Peyer's patch (tissue), 4 donors: Measurements from ENCODE around the gene PIK3R3.

ENCODE experiments used
- CTCF ChIP-seq, 6 experiments: fragments of 450-650 bp in 4 of 6; fragments of 200-600 bp in 2 of 6; sonication (generic) in 1 of 6; IDR thresholded peaks; one replicate each; pipeline ENCODE4 v1.5.1; 2017 to 2019; ENCODE audit warnings: antibody characterized with exemption in 6 of 6, mild to moderate bottlenecking in 3 of 6, moderate library complexity in 1 of 6
- POLR2A ChIP-seq, 2 donors: fragments of 450-650 bp; IDR thresholded peaks; one replicate each; pipeline ENCODE4 v1.5.1; 2017; ENCODE audit warnings: antibody characterized with exemption in 2 of 2, mild to moderate bottlenecking in 2 of 2, moderate library complexity in 2 of 2

GRCh38 chr1:46094471-46095005, 37.9 kb downstream of the PIK3R3 start:
- TF ChIP-seq CTCF (IDR thresholded peaks at IDR 0.05) (no peak), POLR2A (IDR thresholded peaks at IDR 0.05) (no peak)
